ENCODE results near the gene TSSC4.

GRCh38 chr11:2382129-2382517 is 18.4 kb upstream of the TSSC4 start:
- TF ChIP-seq POLR2AphosphoS5 (IDR thresholded peaks at IDR 0.05) = no peak
- no peak for TF ChIP-seq CTCF (IDR thresholded peaks at IDR 0.05)
- TF ChIP-seq POLR2A (IDR thresholded peaks at IDR 0.05) = no peak
- TF ChIP-seq EP300 (IDR thresholded peaks at IDR 0.05; ENCODE audit: low read depth) = no peak
